ENCODE data around the gene INO80.

Gene INO80

GRCh38 chr15:41004490-41004889 lies 111.6 kb downstream of the INO80 start:
- TF ChIP-seq CTCF (IDR thresholded peaks at IDR 0.05; ENCODE audit: insufficient read depth, low read length, poor library complexity, severe bottlenecking): no peak

GRCh38 chr15:41001524-41002214 lies 114.4 kb downstream of the INO80 start:
- no peak for TF ChIP-seq CTCF (IDR thresholded peaks at IDR 0.05; ENCODE audit: insufficient read depth, low read length, poor library complexity, severe bottlenecking)
- Histone ChIP-seq H3K36me3 (ENCODE audit: control insufficient read depth, insufficient read depth, low read length) (no peaks in the 10 kb centered on the region; the same call in 1 of the 2 replicates), H3K4me3 (replicated peaks; ENCODE audit: low read depth, low read length) (no peak overlapping the region), H3K27me3 (replicated peaks; ENCODE audit: control insufficient read depth, insufficient read depth, low read length) (no peaks in the 10 kb centered on the region)
- no peak for DNase-seq (ENCODE audit: extremely low read depth, insufficient read length)

More at GRCh38 chr15:41004490-41004889, 111.6 kb downstream of the INO80 start:
- no peaks in the 10 kb centered on the region for H3K36me3 ChIP-seq (ENCODE audit: control insufficient read depth, insufficient read depth, low read length)
- no peaks in the 10 kb centered on the region for H3K27me3 ChIP-seq (replicated peaks; ENCODE audit: control insufficient read depth, insufficient read depth, low read length)
- no peak overlapping the region for H3K4me3 ChIP-seq (replicated peaks; ENCODE audit: low read depth, low read length)
- DNase-seq (ENCODE audit: extremely low read depth, insufficient read length): no peak

GRCh38 chr15:40999190-40999589 lies 116.9 kb downstream of the INO80 start:
- Histone ChIP-seq H3K4me3 (replicated peaks; ENCODE audit: low read depth, low read length) (no peak overlapping the region), H3K27me3 (replicated peaks; ENCODE audit: control insufficient read depth, insufficient read depth, low read length) (no peaks in the 10 kb centered on the region), H3K36me3 (ENCODE audit: control insufficient read depth, insufficient read depth, low read length) (peaks cover 1% of the 10 kb centered on the region)
- no peak for TF ChIP-seq CTCF (IDR thresholded peaks at IDR 0.05; ENCODE audit: insufficient read depth, low read length, poor library complexity, severe bottlenecking)
- DNase-seq (ENCODE audit: extremely low read depth, insufficient read length): no peak

GRCh38 chr15:40995656-40996055 lies 120.4 kb downstream of the INO80 start:
- Histone ChIP-seq H3K27me3 (replicated peaks; ENCODE audit: control insufficient read depth, insufficient read depth, low read length) (no peaks in the 10 kb centered on the region), H3K4me3 (replicated peaks; ENCODE audit: low read depth, low read length) (no peak overlapping the region), H3K36me3 (ENCODE audit: control insufficient read depth, insufficient read depth, low read length) (peaks cover 3% of the 10 kb centered on the region)
- no peak for DNase-seq (ENCODE audit: extremely low read depth, insufficient read length)
- TF ChIP-seq CTCF (IDR thresholded peaks at IDR 0.05; ENCODE audit: insufficient read depth, low read length, poor library complexity, severe bottlenecking): no peak

- Histone ChIP-seq H3K36me3 (ENCODE audit: control insufficient read depth, insufficient read depth, low read length) (peaks cover 4% of the 10 kb centered on the region), H3K4me3 (replicated peaks; ENCODE audit: low read depth, low read length) (no peak overlapping the region), H3K27me3 (replicated peaks; ENCODE audit: control insufficient read depth, insufficient read depth, low read length) (no peaks in the 10 kb centered on the region)
- DNase-seq (ENCODE audit: extremely low read depth, insufficient read length): no peak
- TF ChIP-seq CTCF (IDR thresholded peaks at IDR 0.05; ENCODE audit: insufficient read depth, low read length, poor library complexity, severe bottlenecking): no peak
These were observed 123.3 kb downstream of the INO80 start for GRCh38 chr15:40992825-40993224.

Measured in GM06990 (cell line).